HEK293 (cell line): ENCODE measurements around the gene PEPD.

Experiments
- BCL6B ChIP-seq: fragments of 450-650 bp; formaldehyde crosslinking; IDR thresholded peaks from 2 replicates; pipeline ENCODE4 v1.5.1; 2017; ENCODE audit warnings: missing biosample characterization, missing genetic modification characterization
- EGR2 ChIP-seq: fragments of 450-650 bp; formaldehyde crosslinking; IDR thresholded peaks from 2 replicates; pipeline ENCODE4 v1.5.1; 2016; ENCODE audit warnings: low read depth, missing biosample characterization, missing genetic modification characterization
- GLI4 ChIP-seq: fragments of 450-650 bp; formaldehyde crosslinking; IDR thresholded peaks from 2 replicates; pipeline ENCODE4 v1.5.1; 2016; ENCODE audit warnings: missing biosample characterization, missing genetic modification characterization
- PRDM6 ChIP-seq: fragments of 450-650 bp; formaldehyde crosslinking; IDR thresholded peaks from 2 replicates; pipeline ENCODE4 v1.5.1; 2017; ENCODE audit warnings: missing biosample characterization, missing genetic modification characterization
- SALL2 ChIP-seq: fragments of 450-650 bp; formaldehyde crosslinking; IDR thresholded peaks from 2 replicates; pipeline ENCODE4 v1.5.0; 2017; ENCODE audit warnings: missing biosample characterization, mild to moderate bottlenecking, missing genetic modification characterization, borderline replicate concordance
- WT1 ChIP-seq: fragments of 450-650 bp; formaldehyde crosslinking; IDR thresholded peaks from 2 replicates; pipeline ENCODE4 v1.5.1; 2016; ENCODE audit warnings: missing biosample characterization, missing genetic modification characterization
- YY2 ChIP-seq: fragments of 450-650 bp; formaldehyde crosslinking; IDR thresholded peaks from 2 replicates; pipeline ENCODE4 v1.5.1; 2016; ENCODE audit warnings: missing biosample characterization, missing genetic modification characterization
- ZEB2 ChIP-seq: fragments of 450-650 bp; formaldehyde crosslinking; IDR thresholded peaks from 2 replicates; pipeline ENCODE4 v1.5.1; 2016; ENCODE audit warnings: missing biosample characterization, missing genetic modification characterization
- ZNF140 ChIP-seq: fragments of 450-650 bp; formaldehyde crosslinking; IDR thresholded peaks from 2 replicates; pipeline ENCODE4 v1.5.1; 2016; ENCODE audit warnings: missing biosample characterization, missing genetic modification characterization
- ZNF155 ChIP-seq: fragments of 450-650 bp; formaldehyde crosslinking; IDR thresholded peaks from 2 replicates; pipeline ENCODE4 v1.5.1; 2016; ENCODE audit warnings: missing biosample characterization, missing genetic modification characterization
- ZNF341 ChIP-seq: fragments of 450-650 bp; formaldehyde crosslinking; IDR thresholded peaks from 2 replicates; pipeline ENCODE4; 2016; ENCODE audit warnings: low read depth, missing biosample characterization, missing genetic modification characterization
- ZNF555 ChIP-seq: fragments of 450-650 bp; formaldehyde crosslinking; conservative IDR thresholded peaks from 2 replicates; pipeline ENCODE4 v1.5.1; 2017; ENCODE audit warnings: missing biosample characterization, mild to moderate bottlenecking, missing genetic modification characterization, inconsistent platforms
- ZNF645 ChIP-seq: fragments of 450-650 bp; formaldehyde crosslinking; IDR thresholded peaks from 2 replicates; pipeline ENCODE4; 2016; ENCODE audit warnings: missing biosample characterization, missing genetic modification characterization
- TF ChIP-seq, protein P1 (sequence below): fragments of 450-650 bp; formaldehyde crosslinking; IDR thresholded peaks from 2 replicates; pipeline ENCODE4 v1.5.1; 2016; ENCODE audit warnings: missing biosample characterization, missing genetic modification characterization
- TF ChIP-seq, protein P2 (sequence below): fragments of 450-650 bp; formaldehyde crosslinking; IDR thresholded peaks from 2 replicates; pipeline ENCODE4 v1.5.1; 2016; ENCODE audit warnings: missing biosample characterization, missing genetic modification characterization
- TF ChIP-seq, protein P3 (sequence below): fragments of 450-650 bp; formaldehyde crosslinking; IDR thresholded peaks from 2 replicates; pipeline ENCODE4 v1.5.1; 2016; ENCODE audit warnings: missing biosample characterization, missing genetic modification characterization
- TF ChIP-seq, protein P4 (sequence below): fragments of 450-650 bp; formaldehyde crosslinking; IDR thresholded peaks from 2 replicates; pipeline ENCODE4 v1.5.1; 2016; ENCODE audit warnings: missing biosample characterization, missing genetic modification characterization

The PEPD gene

DNA sequence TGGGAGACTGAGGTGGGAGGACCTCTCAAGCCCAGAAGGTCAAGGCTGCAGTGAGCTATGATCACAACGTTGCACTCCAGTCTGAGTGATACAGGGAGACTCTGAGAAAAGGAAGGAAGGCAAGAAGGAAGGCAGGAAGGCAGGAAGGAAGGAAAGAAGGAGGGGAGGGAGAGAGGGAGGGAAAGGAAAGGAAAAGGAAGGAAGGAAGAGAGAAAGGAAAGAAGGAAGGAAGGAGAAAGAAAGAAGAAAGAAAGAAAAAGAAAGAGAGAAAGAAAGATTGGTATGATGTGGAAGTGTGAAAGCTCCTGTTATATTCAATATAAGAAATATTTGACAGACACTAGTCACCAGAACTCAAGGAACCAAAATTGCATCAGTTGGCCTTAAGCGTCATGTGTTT, 180.6 kb downstream of the PEPD start (continued):
- TF ChIP-seq WT1 (no peak), BCL6B (tag by site-specific recombination) (0 out of 2 replicates have a peak, but pooled peaks have one; percentile 18), ZNF155 (tag by site-specific recombination) (0 out of 2 replicates have a peak, but pooled peaks have one; percentile 34), SALL2 (tag by site-specific recombination) (no peak), ZNF341 (tag by site-specific recombination) (no peak), PRDM6 (tag by site-specific recombination) (no peak), EGR2 (tag by site-specific recombination) (no peak), YY2 (tag by site-specific recombination) (no peak), ZNF555 (tag by site-specific recombination) (no peak), GLI4 (no peak), ZEB2 (no peak), ZNF140 (no peak), ZNF645 (tag by site-specific recombination) (peak; percentile 61; the same call in 1 of the 2 replicates)
- TF ChIP-seq, protein P1, sequence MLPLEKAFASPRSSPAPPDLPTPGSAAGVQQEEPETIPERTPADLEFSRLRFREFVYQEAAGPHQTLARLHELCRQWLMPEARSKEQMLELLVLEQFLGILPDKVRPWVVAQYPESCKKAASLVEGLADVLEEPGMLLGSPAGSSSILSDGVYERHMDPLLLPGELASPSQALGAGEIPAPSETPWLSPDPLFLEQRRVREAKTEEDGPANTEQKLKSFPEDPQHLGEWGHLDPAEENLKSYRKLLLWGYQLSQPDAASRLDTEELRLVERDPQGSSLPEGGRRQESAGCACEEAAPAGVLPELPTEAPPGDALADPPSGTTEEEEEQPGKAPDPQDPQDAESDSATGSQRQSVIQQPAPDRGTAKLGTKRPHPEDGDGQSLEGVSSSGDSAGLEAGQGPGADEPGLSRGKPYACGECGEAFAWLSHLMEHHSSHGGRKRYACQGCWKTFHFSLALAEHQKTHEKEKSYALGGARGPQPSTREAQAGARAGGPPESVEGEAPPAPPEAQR (tag by site-specific recombination), result no peak
- TF ChIP-seq, protein P2, sequence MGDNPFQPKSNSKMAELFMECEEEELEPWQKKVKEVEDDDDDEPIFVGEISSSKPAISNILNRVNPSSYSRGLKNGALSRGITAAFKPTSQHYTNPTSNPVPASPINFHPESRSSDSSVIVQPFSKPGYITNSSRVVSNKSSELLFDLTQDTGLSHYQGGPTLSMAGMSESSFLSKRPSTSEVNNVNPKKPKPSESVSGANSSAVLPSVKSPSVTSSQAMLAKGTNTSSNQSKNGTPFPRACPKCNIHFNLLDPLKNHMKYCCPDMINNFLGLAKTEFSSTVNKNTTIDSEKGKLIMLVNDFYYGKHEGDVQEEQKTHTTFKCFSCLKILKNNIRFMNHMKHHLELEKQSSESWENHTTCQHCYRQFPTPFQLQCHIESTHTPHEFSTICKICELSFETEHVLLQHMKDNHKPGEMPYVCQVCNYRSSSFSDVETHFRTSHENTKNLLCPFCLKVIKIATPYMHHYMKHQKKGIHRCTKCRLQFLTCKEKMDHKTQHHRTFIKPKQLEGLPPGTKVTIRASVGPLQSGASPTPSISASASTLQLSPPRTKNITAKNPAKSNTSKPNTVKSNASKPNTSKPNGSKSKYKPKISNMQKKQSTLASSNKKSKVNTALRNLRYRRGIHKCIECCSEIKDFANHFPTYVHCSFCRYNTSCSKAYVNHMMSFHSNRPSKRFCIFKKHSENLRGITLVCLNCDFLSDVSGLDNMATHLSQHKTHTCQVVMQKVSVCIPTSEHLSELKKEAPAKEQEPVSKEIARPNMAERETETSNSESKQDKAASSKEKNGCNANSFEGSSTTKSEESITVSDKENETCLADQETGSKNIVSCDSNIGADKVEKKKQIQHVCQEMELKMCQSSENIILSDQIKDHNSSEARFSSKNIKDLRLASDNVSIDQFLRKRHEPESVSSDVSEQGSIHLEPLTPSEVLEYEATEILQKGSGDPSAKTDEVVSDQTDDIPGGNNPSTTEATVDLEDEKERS (tag by site-specific recombination), result no peak
- TF ChIP-seq, protein P3, sequence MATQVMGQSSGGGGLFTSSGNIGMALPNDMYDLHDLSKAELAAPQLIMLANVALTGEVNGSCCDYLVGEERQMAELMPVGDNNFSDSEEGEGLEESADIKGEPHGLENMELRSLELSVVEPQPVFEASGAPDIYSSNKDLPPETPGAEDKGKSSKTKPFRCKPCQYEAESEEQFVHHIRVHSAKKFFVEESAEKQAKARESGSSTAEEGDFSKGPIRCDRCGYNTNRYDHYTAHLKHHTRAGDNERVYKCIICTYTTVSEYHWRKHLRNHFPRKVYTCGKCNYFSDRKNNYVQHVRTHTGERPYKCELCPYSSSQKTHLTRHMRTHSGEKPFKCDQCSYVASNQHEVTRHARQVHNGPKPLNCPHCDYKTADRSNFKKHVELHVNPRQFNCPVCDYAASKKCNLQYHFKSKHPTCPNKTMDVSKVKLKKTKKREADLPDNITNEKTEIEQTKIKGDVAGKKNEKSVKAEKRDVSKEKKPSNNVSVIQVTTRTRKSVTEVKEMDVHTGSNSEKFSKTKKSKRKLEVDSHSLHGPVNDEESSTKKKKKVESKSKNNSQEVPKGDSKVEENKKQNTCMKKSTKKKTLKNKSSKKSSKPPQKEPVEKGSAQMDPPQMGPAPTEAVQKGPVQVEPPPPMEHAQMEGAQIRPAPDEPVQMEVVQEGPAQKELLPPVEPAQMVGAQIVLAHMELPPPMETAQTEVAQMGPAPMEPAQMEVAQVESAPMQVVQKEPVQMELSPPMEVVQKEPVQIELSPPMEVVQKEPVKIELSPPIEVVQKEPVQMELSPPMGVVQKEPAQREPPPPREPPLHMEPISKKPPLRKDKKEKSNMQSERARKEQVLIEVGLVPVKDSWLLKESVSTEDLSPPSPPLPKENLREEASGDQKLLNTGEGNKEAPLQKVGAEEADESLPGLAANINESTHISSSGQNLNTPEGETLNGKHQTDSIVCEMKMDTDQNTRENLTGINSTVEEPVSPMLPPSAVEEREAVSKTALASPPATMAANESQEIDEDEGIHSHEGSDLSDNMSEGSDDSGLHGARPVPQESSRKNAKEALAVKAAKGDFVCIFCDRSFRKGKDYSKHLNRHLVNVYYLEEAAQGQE (tag by site-specific recombination), result no peak
- TF ChIP-seq, protein P4, sequence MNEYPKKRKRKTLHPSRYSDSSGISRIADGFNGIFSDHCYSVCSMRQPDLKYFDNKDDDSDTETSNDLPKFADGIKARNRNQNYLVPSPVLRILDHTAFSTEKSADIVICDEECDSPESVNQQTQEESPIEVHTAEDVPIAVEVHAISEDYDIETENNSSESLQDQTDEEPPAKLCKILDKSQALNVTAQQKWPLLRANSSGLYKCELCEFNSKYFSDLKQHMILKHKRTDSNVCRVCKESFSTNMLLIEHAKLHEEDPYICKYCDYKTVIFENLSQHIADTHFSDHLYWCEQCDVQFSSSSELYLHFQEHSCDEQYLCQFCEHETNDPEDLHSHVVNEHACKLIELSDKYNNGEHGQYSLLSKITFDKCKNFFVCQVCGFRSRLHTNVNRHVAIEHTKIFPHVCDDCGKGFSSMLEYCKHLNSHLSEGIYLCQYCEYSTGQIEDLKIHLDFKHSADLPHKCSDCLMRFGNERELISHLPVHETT, result no peak
- TF ChIP-seq, all 188 proteins: peak for 11
